ENCODE measurements around the gene CAPN13. TPM values are rescaled to one million over a fixed set of nuclear protein-coding genes. Genes with fewer than 3 reads are reported as not detected.

The CAPN13 gene
- total and polyA plus RNA-seq, 2 donors (not counting 1 experiment from before 2014, with no cell fraction given) = not detected

GRCh38 chr2:30766666-30767065 is 40.6 kb downstream of the CAPN13 start:
- no peak overlapping the region for H3K4me3 Mint-ChIP-seq
- DNase-seq (no peak), ATAC-seq (ENCODE audit: low read depth) (no peak)
- Histone ChIP-seq H4K20me1 (ENCODE audit: control insufficient read depth, insufficient read depth, low read length, poor library complexity, severe bottlenecking) (no peaks in the 10 kb centered on the region), H3K4me3 (ENCODE audit: control extremely low read depth in 1 of 5, extremely low read depth in 1 of 5, insufficient read depth in 1 of 5, low read depth in 2 of 5, low read length in 4 of 5) (no peak overlapping the region), H3K27me3 (replicated peaks in 1 of 4; ENCODE audit: control extremely low read depth in 1 of 4, control insufficient read depth in 3 of 4, insufficient read depth in 4 of 4, low read length in 3 of 4) (peaks cover 0 to 3% (median 1%) of the 10 kb centered on the region in 4 experiments), H2AFZ (ENCODE audit: insufficient read depth, low read depth, low read length, poor library complexity, severe bottlenecking) (no peak overlapping the region), H3K9ac (ENCODE audit: low read length) (no peak overlapping the region), H3K4me1 (ENCODE audit: control insufficient read depth in 2 of 2, insufficient read depth in 2 of 2, low read length in 2 of 2) (no peaks in the 10 kb centered on the region), H3K9me3 (ENCODE audit: control extremely low read depth in 1 of 3, control insufficient read depth in 2 of 3, insufficient read depth in 1 of 3, low read length in 2 of 3) (peaks cover 0 to 4% (median 0%) of the 10 kb centered on the region in 3 donors), H3K27ac (ENCODE audit: low read length in 2 of 2) (no peak overlapping the region), H3K79me2 (ENCODE audit: control insufficient read depth, insufficient read depth, low read length) (no peaks in the 10 kb centered on the region), H3K36me3 (replicated peaks in 1 of 2; ENCODE audit: control extremely low read depth in 1 of 2, control insufficient read depth in 1 of 2, extremely low read depth in 1 of 2, insufficient read depth in 2 of 2, low read length in 1 of 2) (no peaks in the 10 kb centered on the region), H3K4me2 (replicated peaks; ENCODE audit: low read depth, low read length, poor library complexity, severe bottlenecking) (no peak overlapping the region)
- WGBS (ENCODE audit: insufficient coverage) = 86% methylated on average over 1 of the region's 3 CpGs
- intact Hi-C loops (cut with micrococcal nuclease) = no loop called here
- TF ChIP-seq EZH2 (IDR thresholded peaks at IDR 0.05; ENCODE audit: borderline replicate concordance, insufficient read depth, low read depth, low read length, poor library complexity, severe bottlenecking) = no peak
- no peak for TF ChIP-seq CTCF (IDR thresholded peaks at IDR 0.05)
- H3K9me3 Mint-ChIP-seq (ENCODE audit: insufficient read depth) = no peaks in the 10 kb centered on the region
- no peaks in the 10 kb centered on the region for H3K4me1 Mint-ChIP-seq
- H3K27me3 Mint-ChIP-seq = peaks cover 52% of the 10 kb centered on the region
- POLR2A ChIA-PET = no interaction called here
- CTCF ChIA-PET = no interaction called here
- H3K27ac Mint-ChIP-seq = no peak overlapping the region

GRCh38 chr2:30765876-30766470 is 41.3 kb downstream of the CAPN13 start:
- Histone ChIP-seq H3K36me3 (replicated peaks in 1 of 2; ENCODE audit: control extremely low read depth in 1 of 2, control insufficient read depth in 1 of 2, extremely low read depth in 1 of 2, insufficient read depth in 2 of 2, low read length in 1 of 2) (no peaks in the 10 kb centered on the region), H4K20me1 (ENCODE audit: control insufficient read depth, insufficient read depth, low read length, poor library complexity, severe bottlenecking) (no peaks in the 10 kb centered on the region), H3K27ac (ENCODE audit: low read length in 2 of 2) (no peak overlapping the region), H3K9me3 (ENCODE audit: control extremely low read depth in 1 of 3, control insufficient read depth in 2 of 3, insufficient read depth in 1 of 3, low read length in 2 of 3) (peaks cover 0 to 4% (median 0%) of the 10 kb centered on the region in 3 donors), H3K79me2 (ENCODE audit: control insufficient read depth, insufficient read depth, low read length) (no peaks in the 10 kb centered on the region), H3K4me1 (ENCODE audit: control insufficient read depth in 2 of 2, insufficient read depth in 2 of 2, low read length in 2 of 2) (no peaks in the 10 kb centered on the region), H3K4me3 (ENCODE audit: control extremely low read depth in 1 of 5, extremely low read depth in 1 of 5, insufficient read depth in 1 of 5, low read depth in 2 of 5, low read length in 4 of 5) (no peak overlapping the region), H3K27me3 (replicated peaks in 1 of 4; ENCODE audit: control extremely low read depth in 1 of 4, control insufficient read depth in 3 of 4, insufficient read depth in 4 of 4, low read length in 3 of 4) (peaks cover 0 to 3% (median 1%) of the 10 kb centered on the region in 4 experiments), H3K4me2 (replicated peaks; ENCODE audit: low read depth, low read length, poor library complexity, severe bottlenecking) (no peak overlapping the region), H2AFZ (ENCODE audit: insufficient read depth, low read depth, low read length, poor library complexity, severe bottlenecking) (no peak overlapping the region), H3K9ac (ENCODE audit: low read length) (no peak overlapping the region)
- WGBS (ENCODE audit: insufficient coverage) = 73% methylated on average over 12 of the region's 12 CpGs
- ATAC-seq (ENCODE audit: low read depth) (no peak), DNase-seq (no peak)
- H3K4me1 Mint-ChIP-seq = no peaks in the 10 kb centered on the region
- no peaks in the 10 kb centered on the region for H3K9me3 Mint-ChIP-seq (ENCODE audit: insufficient read depth)
- intact Hi-C loops (cut with micrococcal nuclease) = no loop called here
- H3K27ac Mint-ChIP-seq = no peak overlapping the region
- H3K27me3 Mint-ChIP-seq = peaks cover 47% of the 10 kb centered on the region
- ChIA-PET POLR2A (no interaction called here), CTCF (no interaction called here)
- H3K4me3 Mint-ChIP-seq = no peak overlapping the region
- TF ChIP-seq CTCF (IDR thresholded peaks at IDR 0.05) (no peak), EZH2 (IDR thresholded peaks at IDR 0.05; ENCODE audit: borderline replicate concordance, insufficient read depth, low read depth, low read length, poor library complexity, severe bottlenecking) (no peak)
